ENCODE results near the gene ERG. TPM values are rescaled to one million over a fixed set of nuclear protein-coding genes. Genes with fewer than 3 reads are reported as not detected.

ERG gene
- total and polyA plus RNA-seq, 5 donors = 6.6 to 20.1 (median 16.7) TPM

DNA sequence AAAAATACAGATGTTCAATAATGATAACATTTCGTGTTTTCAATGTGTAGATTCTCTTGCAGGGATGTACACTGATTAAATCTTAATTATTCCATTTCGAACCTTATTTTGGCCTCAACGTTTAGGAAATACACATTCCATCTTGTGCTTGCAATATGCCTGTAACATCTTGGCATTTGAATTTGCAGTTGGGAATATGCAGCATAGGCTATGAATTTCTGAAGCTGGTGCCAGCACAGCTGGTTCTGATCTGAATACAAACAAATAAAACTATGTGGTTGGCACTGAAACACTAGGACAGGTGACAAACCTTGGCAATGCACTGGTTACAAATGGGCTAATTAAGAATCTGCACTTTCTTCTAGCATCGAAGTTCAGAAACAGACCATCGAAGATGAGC, 108.4 kb downstream of the ERG start:
- no peaks in the 10 kb centered on the region for H3K27me3 ChIP-seq (ENCODE audit: control insufficient read depth, insufficient read depth)
- intact Hi-C loops (cut with DNase I) = no loop called here
- 74% methylated on average over 5 of the region's 5 CpGs for whole genome bisulfite sequencing
- H3K4me3 ChIP-seq (ENCODE audit: low read length) = no peak overlapping the region
- H3K27ac ChIP-seq (ENCODE audit: low read length) = no peak overlapping the region
- DNase-seq = no peak
- H3K9me3 ChIP-seq (ENCODE audit: control insufficient read depth, low read length) = no peaks in the 10 kb centered on the region
- ATAC-seq = no peak
- no peaks in the 10 kb centered on the region for H3K4me1 ChIP-seq (ENCODE audit: control insufficient read depth, insufficient read depth, low read length)

DNA sequence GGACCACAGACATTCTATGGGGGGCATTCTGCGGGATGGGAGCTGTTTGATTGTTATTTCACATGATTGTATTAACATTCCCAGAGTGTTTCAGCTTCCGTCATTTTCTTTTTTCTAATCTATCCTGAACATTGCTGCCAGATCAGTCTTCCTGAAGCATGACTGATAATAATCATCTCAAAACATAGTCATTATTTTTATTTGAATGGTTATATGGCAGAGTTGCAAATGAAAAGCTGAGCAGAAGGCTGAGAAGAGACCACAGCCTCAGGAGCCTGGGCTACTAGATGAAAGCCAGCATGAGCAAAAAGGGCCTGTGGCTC, 109.0 kb downstream of the ERG start:
- H3K4me3 ChIP-seq (ENCODE audit: low read length) = no peak overlapping the region
- intact Hi-C loops (cut with DNase I) = no loop called here

DNA sequence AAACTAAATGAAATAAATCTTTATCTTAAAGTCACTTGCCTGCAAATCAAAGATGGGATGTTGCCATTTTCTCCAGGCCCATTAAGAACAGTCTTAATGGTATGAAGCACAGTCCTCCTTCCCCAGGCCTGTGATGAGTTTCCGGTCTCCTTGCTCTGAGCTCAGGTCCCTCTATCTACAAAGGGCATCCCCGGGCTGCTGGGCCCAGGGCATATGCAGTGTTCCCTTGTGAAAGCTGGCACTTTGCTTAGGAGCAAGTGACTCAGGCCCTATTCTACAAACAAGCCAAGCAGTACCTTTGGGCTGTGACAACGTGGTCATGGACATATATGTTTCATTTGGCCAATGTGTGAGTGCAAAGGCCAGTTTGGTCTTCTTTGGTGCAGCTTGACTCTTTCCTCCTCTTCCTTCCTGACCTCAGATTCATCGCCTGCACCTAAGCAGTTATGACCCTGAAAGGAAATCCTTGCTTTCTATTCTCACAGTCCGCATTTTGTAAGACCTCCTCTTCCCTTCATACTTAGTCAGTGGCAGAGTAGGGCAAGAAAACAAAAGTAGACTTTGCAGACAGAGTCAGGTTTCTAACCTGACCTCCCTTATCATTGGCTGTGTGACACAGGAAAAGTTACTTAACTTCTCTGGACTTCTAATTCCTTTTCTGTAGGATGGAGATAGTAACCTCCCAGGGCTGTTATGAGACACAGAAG, 109.5 kb downstream of the ERG start:
- Histone ChIP-seq H3K4me3 (ENCODE audit: low read length) (no peak overlapping the region), H3K27ac (ENCODE audit: low read length) (no peak overlapping the region), H3K4me1 (ENCODE audit: control insufficient read depth, insufficient read depth, low read length) (no peaks in the 10 kb centered on the region), H3K27me3 (ENCODE audit: control insufficient read depth, insufficient read depth) (no peaks in the 10 kb centered on the region), H3K9me3 (ENCODE audit: control insufficient read depth, low read length) (no peaks in the 10 kb centered on the region)
- intact Hi-C loops (cut with DNase I) = no loop called here
- no peak for DNase-seq
- 65% methylated on average over 5 of the region's 5 CpGs for WGBS
- ATAC-seq = peak in 1 of 2 donors; percentile 59

More for the DNA sequence above, 109.0 kb downstream of the ERG start:
- Histone ChIP-seq H3K27ac (ENCODE audit: low read length) (no peak overlapping the region), H3K9me3 (ENCODE audit: control insufficient read depth, low read length) (no peaks in the 10 kb centered on the region), H3K4me1 (ENCODE audit: control insufficient read depth, insufficient read depth, low read length) (no peaks in the 10 kb centered on the region), H3K27me3 (ENCODE audit: control insufficient read depth, insufficient read depth) (no peaks in the 10 kb centered on the region)
- WGBS = 72% methylated on average over 2 of the region's 2 CpGs
- DNase-seq = no peak
- no peak for ATAC-seq

DNA sequence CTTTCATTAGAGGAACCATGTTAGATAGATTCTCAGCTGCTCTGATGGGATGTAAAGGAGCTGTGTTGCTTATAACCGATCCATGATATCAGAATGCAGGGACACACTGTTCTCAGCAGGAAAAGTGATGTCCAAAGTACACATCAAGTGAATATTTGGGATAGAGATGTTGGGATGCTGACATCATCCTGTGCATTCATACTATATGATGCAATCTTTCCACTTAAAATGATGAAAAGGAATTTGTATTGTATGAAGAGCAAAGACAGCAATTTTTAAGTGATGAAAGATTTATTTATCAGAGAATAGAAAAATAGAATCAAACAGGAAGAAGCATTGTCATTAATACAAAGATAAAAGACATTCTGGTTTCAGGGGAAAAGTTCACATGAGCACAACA, 110.1 kb downstream of the ERG start:
- intact Hi-C loops (cut with DNase I) = no loop called here
- Histone ChIP-seq H3K27ac (ENCODE audit: low read length) (no peak overlapping the region), H3K4me3 (ENCODE audit: low read length) (no peak overlapping the region), H3K4me1 (ENCODE audit: control insufficient read depth, insufficient read depth, low read length) (no peaks in the 10 kb centered on the region), H3K9me3 (ENCODE audit: control insufficient read depth, low read length) (no peaks in the 10 kb centered on the region), H3K27me3 (ENCODE audit: control insufficient read depth, insufficient read depth) (no peaks in the 10 kb centered on the region)
- no peak for DNase-seq
- ATAC-seq = no peak
- WGBS = 60% methylated on average over 1 of the region's 1 CpG

DNA sequence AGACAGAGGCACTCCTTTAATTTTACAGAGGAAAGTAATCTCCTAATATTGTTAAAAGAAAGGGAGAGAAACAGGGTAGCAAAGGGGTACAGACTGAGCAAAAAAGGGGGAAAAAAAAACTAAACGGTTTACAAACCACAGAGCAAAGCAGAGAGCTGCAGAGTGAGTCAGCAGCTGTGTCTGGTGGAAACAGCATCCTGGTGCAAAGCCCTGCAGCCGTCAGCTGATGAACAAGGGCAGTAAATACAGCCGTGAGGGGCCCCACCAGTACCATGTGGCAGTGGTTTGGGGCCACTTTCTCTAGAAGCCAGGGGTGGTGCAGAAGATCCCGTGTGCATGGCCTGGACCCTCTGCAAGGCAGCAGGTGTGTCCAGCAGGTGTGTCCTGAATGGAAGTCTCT, 111.3 kb downstream of the ERG start:
- WGBS = 69% methylated on average over 4 of the region's 4 CpGs
- Histone ChIP-seq H3K27me3 (ENCODE audit: control insufficient read depth, insufficient read depth) (no peaks in the 10 kb centered on the region), H3K4me3 (ENCODE audit: low read length) (no peak overlapping the region), H3K27ac (ENCODE audit: low read length) (no peak overlapping the region), H3K4me1 (ENCODE audit: control insufficient read depth, insufficient read depth, low read length) (no peaks in the 10 kb centered on the region), H3K9me3 (ENCODE audit: control insufficient read depth, low read length) (no peaks in the 10 kb centered on the region)
- DNase-seq (no peak), ATAC-seq (no peak)
- intact Hi-C loops (cut with DNase I) = no loop called here

DNA sequence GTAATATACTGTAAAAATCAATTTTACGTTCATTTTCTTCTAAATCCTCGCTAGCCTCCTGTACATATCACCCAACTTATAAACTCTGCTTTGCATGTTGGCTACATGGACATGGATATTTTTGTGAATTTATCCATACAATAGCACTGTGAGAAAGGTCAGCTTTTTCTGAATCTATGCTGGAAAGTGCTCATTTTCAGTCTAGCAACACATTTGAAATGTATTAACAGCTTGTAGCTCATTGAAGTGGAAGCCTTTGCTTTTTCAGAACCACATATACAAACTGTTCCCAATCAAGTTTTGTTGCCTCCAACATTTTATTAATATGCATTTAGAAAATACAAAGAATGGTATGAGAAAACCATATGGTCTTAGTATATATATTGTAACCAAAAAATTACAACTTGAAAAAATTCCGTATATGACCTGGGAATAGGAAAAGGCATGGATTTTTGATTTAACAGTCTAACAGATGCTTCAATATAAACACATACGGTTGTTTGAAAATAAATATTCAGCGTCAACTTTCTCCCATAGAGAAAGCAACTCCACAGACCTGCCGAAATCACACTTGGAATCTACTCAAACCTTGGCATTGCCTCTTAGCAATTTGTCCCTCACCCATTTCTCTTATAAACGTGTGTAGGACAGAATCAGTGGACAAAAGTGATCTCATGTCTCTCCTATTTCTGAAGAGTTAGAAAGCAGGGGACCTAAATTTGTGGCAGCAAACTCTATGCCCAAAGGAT, 112.7 kb downstream of the ERG start:
- Histone ChIP-seq H3K9me3 (ENCODE audit: control insufficient read depth, low read length) (no peaks in the 10 kb centered on the region), H3K4me1 (ENCODE audit: control insufficient read depth, insufficient read depth, low read length) (no peaks in the 10 kb centered on the region), H3K27me3 (ENCODE audit: control insufficient read depth, insufficient read depth) (no peaks in the 10 kb centered on the region), H3K27ac (ENCODE audit: low read length) (no peak overlapping the region), H3K4me3 (ENCODE audit: low read length) (no peak overlapping the region)
- DNase-seq = no peak
- WGBS = 89% methylated on average over 7 of the region's 7 CpGs
- intact Hi-C loops (cut with DNase I) = no loop called here
- no peak for ATAC-seq

DNA sequence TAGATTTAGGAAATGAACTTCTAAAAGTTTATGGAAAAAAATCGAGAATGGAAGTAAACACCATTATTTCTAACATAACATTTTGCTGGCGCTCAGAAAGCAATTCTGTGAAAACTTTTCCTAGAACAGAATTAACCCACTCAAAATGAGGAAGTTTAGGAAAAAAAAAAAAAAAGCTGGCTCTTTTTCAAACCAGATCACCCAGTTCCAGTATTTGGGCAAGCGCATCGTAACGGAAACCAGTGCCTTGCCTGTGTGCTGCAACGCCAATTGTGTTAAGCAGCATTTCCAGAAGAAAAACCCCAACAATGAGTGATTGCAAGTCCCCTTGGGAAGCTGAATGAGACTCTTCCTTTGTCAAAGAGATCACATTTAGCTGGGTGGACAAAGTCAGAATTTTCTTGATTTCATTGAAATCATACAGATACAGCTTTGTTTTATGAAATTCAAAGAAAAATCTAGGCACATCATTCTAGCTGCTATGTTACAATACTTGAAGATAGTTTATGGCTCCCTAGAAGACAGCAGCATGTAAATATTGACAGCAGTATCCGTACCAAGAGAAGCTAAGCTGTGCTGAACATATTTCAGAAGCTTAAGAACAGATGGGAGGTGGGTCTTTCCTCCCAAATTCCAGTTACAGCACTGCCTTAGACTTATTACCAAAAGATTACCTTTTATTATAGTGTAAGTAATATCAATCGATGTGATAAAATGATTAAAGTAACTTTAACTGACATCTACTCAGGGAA, 113.4 kb downstream of the ERG start:
- peak in 1 of 3 donors; percentile 28 for DNase-seq
- no peaks in the 10 kb centered on the region for H3K9me3 ChIP-seq (ENCODE audit: control insufficient read depth, low read length)
- no peaks in the 10 kb centered on the region for H3K27me3 ChIP-seq (ENCODE audit: control insufficient read depth, insufficient read depth)
- WGBS = 57% methylated on average over 8 of the region's 8 CpGs
- intact Hi-C loops (cut with DNase I) = no loop called here
- no peaks in the 10 kb centered on the region for H3K4me1 ChIP-seq (ENCODE audit: control insufficient read depth, insufficient read depth, low read length)
- peak in 1 of 2 donors; percentile 40 for ATAC-seq
- H3K27ac ChIP-seq (ENCODE audit: low read length) = no peak overlapping the region
- H3K4me3 ChIP-seq (ENCODE audit: low read length) = no peak overlapping the region

DNA sequence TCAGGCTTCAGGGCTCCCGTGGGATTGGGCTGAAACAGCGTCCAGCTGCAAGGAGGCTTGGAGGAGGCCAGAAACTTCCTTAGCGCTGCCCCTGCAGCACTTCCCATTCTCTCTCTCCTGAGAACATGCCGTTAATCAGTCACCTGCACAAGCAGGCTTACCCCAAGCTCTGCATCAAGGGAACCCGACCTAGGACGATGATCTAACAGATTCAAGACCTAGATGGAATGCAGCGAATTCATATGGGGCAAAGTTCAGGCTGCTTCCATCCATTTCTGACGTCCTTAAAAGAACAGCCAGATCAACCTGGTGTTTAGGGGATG, 114.1 kb downstream of the ERG start:
- no peaks in the 10 kb centered on the region for H3K4me1 ChIP-seq (ENCODE audit: control insufficient read depth, insufficient read depth, low read length)
- 56% methylated on average over 8 of the region's 8 CpGs for WGBS
- DNase-seq = no peak
- H3K4me3 ChIP-seq (ENCODE audit: low read length) = no peak overlapping the region
- intact Hi-C loops (cut with DNase I) = no loop called here
- no peak for ATAC-seq
- no peaks in the 10 kb centered on the region for H3K27me3 ChIP-seq (ENCODE audit: control insufficient read depth, insufficient read depth)
- no peaks in the 10 kb centered on the region for H3K9me3 ChIP-seq (ENCODE audit: control insufficient read depth, low read length)
- no peak overlapping the region for H3K27ac ChIP-seq (ENCODE audit: low read length)

DNA sequence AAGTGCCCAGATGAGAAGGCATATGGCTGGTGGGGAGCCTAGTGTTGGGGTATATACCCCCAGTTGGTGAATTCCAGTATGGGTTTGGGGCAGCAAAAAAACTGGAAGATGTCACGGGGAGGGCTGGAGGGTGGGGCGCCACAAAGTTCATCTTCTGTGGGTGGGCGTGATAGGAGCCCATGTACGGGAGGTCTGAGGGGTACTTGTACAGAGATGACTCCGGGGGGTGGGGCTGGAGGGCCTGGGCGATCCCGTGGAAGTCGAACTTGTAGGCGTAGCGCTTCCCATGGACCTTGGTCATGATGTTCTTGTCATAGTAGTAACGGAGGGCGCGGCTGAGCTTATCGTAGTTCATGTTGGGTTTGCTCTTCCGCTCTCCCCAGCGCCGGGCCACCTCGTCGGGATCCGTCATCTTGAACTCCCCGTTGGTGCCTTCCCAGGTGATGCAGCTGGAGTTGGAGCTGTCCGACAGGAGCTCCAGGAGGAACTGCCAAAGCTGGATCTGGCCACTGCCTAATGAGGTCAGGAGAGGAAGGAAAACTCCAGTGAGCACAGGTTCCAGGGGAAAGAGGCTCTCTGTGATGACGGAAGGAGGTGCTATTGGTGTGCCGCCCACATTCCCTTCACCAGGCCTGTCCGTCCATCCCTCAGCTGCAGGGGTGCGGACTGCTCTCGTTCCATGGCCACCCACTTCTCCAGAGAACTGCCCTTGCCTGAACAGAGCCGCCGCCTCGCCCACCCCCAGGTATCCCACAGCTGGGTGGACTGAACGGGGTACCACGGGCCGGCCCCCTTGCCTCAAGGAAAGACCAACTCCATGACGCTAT, 114.7 kb downstream of the ERG start:
- Histone ChIP-seq H3K27ac (ENCODE audit: low read length) (no peak overlapping the region), H3K27me3 (ENCODE audit: control insufficient read depth, insufficient read depth) (no peaks in the 10 kb centered on the region), H3K9me3 (ENCODE audit: control insufficient read depth, low read length) (no peaks in the 10 kb centered on the region), H3K4me3 (ENCODE audit: low read length) (no peak overlapping the region), H3K4me1 (ENCODE audit: control insufficient read depth, insufficient read depth, low read length) (no peaks in the 10 kb centered on the region)
- DNase-seq (peak in 1 of 3 donors; percentile 55), ATAC-seq (no peak)
- intact Hi-C loops (cut with DNase I) = no loop called here
- WGBS = 90% methylated on average over 34 of the region's 34 CpGs

DNA sequence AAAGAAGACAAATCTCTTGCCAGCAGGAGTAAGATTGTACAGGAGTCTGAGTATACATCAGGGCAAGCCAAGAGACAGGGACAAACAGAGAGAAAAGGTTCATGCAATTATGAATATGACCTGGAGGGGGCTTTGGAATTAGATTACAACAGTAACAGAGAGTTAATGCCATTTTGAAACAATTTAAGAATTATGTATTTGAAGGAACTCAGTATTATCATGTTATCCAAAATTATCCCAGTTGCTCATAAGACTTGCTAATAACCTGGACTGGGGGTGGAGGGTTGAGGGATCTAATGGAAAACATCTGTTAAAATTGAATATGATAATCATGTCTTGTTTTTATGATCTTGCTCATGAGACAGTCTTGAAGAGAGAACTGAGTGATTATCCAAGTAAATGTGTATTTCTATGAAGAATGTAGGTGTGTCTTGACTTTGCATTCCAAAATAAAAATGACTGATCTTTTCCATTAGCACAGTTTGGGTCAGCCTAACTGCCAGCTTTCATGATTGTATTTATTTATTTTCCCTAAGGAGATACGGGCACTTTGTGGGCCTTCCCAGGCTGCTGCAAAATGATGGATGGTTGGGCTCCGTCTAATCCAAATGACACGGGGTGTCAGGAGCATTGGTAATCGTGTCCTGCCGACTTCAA, 117.7 kb downstream of the ERG start:
- H3K27ac ChIP-seq (ENCODE audit: low read length) = no peak overlapping the region
- intact Hi-C loops (cut with DNase I) = no loop called here
- no peak for ATAC-seq

More for the DNA sequence above, 117.7 kb downstream of the ERG start:
- Histone ChIP-seq H3K4me3 (ENCODE audit: low read length) (no peak overlapping the region), H3K4me1 (ENCODE audit: control insufficient read depth, insufficient read depth, low read length) (peaks cover 6% of the 10 kb centered on the region), H3K27me3 (ENCODE audit: control insufficient read depth, insufficient read depth) (no peaks in the 10 kb centered on the region), H3K9me3 (ENCODE audit: control insufficient read depth, low read length) (no peaks in the 10 kb centered on the region)
- 45% methylated on average over 5 of the region's 5 CpGs for WGBS
- DNase-seq = no peak
